Nucleus accumbens (tissue), 56 donors: ENCODE results near the gene FOXP2.

Experiments
- DNase-seq, 56 donors: peaks; one replicate each; lab custom pipeline; 2025; lab: John Stamatoyannopoulos, UW

The FOXP2 gene

GRCh38 chr7:114649689-114650088 is 235.1 kb downstream of the FOXP2 start:
- DNase-seq: no peak

DNA sequence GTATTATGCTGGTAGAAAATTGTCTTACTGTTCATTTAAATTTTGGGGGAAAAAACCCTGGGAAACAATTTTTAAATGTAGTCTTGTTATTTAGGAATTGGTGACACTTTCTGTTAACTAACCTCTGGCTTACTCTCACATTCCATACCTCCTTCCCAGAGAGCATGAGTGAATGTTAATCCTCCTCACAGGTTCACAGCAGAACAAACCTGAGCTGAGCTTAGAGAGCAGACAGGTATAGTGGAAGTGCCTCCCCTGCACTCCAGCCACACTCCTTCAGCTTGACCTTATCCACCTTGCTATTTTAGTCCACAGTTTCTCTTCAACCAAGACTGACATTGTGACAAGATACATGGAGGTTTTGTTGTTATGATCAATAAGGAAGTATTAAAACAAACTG is 235.9 kb downstream of the FOXP2 start:
- DNase-seq: no peak

- DNase-seq: no peak
These were observed 237.4 kb downstream of the FOXP2 start for GRCh38 chr7:114652041-114652440.

DNA sequence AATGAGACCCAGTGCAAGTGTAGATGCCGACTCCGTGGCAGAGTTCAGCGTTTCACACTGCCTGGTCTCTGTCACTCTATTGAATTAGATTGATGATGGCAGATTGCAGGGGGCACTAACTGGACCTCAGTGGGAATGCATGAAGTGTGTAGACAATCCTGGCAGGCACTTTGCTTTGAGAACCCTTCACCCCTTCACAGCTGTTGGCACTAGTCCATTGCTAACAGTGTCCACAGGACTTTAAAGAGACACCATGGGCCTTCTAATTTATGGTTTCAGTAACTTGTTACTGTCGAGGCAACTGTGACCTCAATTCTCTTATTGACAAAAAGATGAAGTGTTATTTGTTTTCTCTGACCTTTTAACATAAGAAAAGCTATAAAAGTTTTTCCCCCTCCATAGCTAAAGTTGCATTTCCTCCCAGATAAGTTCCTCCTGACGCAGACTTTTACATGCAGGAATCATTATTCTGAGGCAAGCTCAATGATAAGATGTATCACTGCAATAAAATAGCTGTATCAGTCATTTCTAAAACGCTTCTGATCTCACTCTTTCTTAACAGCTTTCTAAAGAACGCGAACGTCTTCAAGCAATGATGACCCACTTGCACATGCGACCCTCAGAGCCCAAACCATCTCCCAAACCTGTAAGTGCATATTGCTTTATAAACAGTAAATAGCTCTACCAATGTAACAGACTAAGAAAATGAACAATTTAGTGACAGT is 238.9 kb downstream of the FOXP2 start:
- no peak for DNase-seq

DNA sequence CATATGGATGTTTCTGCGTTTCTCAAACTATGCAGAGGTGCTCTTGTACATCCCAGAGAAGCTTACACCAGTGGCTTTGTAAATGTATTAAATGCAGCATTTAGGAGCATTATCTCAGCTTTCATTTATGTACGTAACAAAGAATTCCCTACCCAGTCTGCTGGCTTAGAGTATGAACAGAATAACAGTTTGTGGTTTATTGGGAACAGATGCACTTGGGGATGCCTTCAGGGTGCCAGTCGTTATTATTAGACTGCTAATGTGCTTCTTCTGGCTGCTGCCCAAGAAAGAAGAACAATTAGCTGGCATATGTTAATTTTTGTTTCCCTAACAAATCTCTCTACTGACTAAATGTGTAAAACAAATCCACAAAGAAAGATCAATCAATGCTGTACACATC is 241.9 kb downstream of the FOXP2 start:
- DNase-seq: no peak

DNA sequence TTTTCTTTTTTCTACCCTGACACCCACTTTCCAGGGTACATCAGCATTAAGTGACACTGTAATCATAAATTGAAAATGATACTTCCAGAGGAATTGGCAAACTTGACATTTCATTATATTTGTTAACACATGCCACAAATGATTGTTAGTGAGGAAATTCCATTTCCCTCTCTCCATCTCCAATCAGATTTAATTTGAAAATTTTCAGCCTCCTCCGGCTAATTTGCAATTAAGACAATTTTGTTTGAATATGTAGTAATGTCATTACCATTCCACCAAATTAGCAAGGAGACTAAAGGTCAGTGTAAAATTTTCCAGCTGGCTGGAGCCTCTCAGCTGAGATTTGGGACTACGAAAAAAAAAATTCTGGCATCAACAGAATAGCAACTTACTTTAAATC is 242.7 kb downstream of the FOXP2 start:
- no peak for DNase-seq

GRCh38 chr7:114658216-114658615 is 243.6 kb downstream of the FOXP2 start:
- no peak for DNase-seq

GRCh38 chr7:114659409-114660125 is 245.0 kb downstream of the FOXP2 start:
- DNase-seq: no peak

DNA sequence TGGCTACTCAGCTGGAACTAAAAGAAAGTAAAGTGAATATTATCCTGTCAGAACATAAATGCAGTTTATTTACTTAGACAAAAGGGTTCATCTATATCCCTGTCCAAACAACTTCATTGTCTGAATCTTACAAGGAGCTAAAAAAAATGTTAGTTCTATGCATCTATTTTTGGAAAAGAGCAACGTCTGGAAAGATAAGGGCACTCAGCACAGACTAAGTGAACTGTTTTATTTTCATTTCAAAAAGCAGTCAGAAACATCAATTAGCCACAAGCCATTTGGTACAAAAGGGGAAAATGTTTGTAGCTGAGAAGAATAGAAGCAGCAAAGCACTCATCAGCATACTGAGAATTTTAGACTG is 245.5 kb downstream of the FOXP2 start:
- no peak for DNase-seq

GRCh38 chr7:114660753-114661152 is 246.1 kb downstream of the FOXP2 start:
- DNase-seq: no peak

- DNase-seq: no peak
These were observed 247.5 kb downstream of the FOXP2 start for GRCh38 chr7:114662002-114662677.

GRCh38 chr7:114663502-114663901 is 248.9 kb downstream of the FOXP2 start:
- DNase-seq: peak in 2 of 56 donors; percentile 10 to 28

GRCh38 chr7:114670676-114671075 is 256.1 kb downstream of the FOXP2 start:
- DNase-seq: no peak

GRCh38 chr7:114671563-114672123 is 257.0 kb downstream of the FOXP2 start:
- no peak for DNase-seq

- DNase-seq: no peak
These were observed 263.5 kb downstream of the FOXP2 start for GRCh38 chr7:114678116-114678515.

GRCh38 chr7:114687238-114687637 is 272.6 kb downstream of the FOXP2 start:
- no peak for DNase-seq

- DNase-seq: no peak
These were observed 273.9 kb downstream of the FOXP2 start for GRCh38 chr7:114688443-114689055.

- no peak for DNase-seq
These were observed 274.8 kb downstream of the FOXP2 start for GRCh38 chr7:114689406-114689805.

- DNase-seq: no peak
These were observed 277.0 kb downstream of the FOXP2 start for GRCh38 chr7:114691605-114692004.

DNA sequence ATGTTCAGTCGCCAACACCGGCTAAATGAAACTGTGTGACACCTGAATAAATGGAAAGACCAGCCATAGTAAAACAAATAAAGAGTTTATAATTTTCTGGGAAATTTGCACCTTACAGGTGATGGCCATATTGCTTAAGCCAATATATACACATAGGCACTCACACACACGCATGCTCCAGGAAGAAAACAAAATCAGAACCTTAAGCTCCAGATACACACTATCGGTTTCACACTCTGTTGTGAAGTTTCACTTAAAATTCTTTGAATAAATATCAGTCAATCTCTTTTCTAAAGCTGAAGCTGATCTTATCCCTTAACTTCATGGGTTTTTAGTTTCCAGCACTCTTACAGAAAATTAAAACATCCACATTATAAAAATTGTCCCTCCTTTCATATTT is 280.6 kb downstream of the FOXP2 start:
- no peak for DNase-seq
